ENCODE measurements around the gene NPM1.

NPM1 gene, protein sequence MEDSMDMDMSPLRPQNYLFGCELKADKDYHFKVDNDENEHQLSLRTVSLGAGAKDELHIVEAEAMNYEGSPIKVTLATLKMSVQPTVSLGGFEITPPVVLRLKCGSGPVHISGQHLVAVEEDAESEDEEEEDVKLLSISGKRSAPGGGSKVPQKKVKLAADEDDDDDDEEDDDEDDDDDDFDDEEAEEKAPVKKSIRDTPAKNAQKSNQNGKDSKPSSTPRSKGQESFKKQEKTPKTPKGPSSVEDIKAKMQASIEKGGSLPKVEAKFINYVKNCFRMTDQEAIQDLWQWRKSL

DNA sequence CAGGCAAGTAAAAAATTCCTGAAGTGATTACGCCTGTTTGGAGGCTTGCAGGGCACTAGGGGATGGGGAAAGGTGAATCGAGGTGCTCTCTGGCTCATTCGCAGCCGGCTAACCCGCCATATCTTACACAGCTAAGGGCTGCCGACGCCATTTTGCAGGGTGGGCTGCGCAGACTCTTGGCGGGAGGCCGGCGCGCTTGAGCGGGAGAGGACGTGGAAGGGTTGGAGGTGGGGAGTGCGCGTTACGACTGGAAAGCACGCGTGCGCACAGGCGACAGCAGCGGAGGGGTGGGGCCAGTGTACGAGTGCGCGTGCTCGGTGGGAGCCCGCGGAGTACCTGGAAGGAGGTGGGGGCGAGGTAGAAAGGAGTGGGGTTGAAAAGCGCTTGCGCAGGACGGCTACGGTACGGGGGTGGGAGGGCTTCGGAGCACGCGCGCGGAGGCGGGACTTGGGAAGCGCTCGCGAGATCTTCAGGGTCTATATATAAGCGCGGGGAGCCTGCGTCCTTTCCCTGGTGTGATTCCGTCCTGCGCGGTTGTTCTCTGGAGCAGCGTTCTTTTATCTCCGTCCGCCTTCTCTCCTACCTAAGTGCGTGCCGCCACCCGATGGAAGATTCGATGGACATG lies at the start of gene NPM1:
Gene NPM1, plus strand, starts transcription at position 505 of the 625 bp plus-strand sequence. Its CDS starts 100 bp downstream, at position 605.
- DNase-seq (ENCODE audit: low spot score): peak; percentile 96
- Histone ChIP-seq H3K4me3 (peak within 1 kb of the TSS; percentile 93), H3K27ac (peak within 1 kb of the TSS; percentile 89 to 93)
- TF ChIP-seq, protein P1, sequence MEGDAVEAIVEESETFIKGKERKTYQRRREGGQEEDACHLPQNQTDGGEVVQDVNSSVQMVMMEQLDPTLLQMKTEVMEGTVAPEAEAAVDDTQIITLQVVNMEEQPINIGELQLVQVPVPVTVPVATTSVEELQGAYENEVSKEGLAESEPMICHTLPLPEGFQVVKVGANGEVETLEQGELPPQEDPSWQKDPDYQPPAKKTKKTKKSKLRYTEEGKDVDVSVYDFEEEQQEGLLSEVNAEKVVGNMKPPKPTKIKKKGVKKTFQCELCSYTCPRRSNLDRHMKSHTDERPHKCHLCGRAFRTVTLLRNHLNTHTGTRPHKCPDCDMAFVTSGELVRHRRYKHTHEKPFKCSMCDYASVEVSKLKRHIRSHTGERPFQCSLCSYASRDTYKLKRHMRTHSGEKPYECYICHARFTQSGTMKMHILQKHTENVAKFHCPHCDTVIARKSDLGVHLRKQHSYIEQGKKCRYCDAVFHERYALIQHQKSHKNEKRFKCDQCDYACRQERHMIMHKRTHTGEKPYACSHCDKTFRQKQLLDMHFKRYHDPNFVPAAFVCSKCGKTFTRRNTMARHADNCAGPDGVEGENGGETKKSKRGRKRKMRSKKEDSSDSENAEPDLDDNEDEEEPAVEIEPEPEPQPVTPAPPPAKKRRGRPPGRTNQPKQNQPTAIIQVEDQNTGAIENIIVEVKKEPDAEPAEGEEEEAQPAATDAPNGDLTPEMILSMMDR (IDR thresholded peaks at IDR 0.05): no peak

DNA sequence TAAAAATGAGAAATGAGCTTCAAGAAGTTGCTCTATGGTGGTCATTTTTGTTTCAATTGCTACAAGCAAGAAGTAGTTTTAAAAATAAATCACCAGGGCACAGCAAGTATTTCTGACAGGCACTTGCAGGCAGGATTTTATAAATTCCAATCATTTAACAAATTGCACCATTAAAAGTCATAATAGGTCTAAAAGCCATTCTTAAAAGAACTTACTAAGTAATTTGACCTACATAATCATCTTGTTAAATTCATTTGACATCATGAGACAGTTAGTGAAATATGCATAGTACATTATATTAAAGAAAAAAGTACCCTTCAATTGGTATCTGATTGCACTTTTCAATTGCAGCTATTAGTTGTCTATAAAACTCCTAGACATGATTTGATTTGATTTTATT lies 47.6 kb upstream of the NPM1 start:
- TF ChIP-seq, protein P1 (IDR thresholded peaks at IDR 0.05): no peak
- Histone ChIP-seq H3K27ac (no peak overlapping the region), H3K4me3 (no peak overlapping the region)
- no peak for DNase-seq (ENCODE audit: low spot score)

GRCh38 chr5:171340491-171340890 lies 47.2 kb upstream of the NPM1 start:
- TF ChIP-seq, protein P1 (IDR thresholded peaks at IDR 0.05): no peak
- no peak overlapping the region for H3K4me3 ChIP-seq
- DNase-seq (ENCODE audit: low spot score): no peak
- H3K27ac ChIP-seq: no peak overlapping the region

DNA sequence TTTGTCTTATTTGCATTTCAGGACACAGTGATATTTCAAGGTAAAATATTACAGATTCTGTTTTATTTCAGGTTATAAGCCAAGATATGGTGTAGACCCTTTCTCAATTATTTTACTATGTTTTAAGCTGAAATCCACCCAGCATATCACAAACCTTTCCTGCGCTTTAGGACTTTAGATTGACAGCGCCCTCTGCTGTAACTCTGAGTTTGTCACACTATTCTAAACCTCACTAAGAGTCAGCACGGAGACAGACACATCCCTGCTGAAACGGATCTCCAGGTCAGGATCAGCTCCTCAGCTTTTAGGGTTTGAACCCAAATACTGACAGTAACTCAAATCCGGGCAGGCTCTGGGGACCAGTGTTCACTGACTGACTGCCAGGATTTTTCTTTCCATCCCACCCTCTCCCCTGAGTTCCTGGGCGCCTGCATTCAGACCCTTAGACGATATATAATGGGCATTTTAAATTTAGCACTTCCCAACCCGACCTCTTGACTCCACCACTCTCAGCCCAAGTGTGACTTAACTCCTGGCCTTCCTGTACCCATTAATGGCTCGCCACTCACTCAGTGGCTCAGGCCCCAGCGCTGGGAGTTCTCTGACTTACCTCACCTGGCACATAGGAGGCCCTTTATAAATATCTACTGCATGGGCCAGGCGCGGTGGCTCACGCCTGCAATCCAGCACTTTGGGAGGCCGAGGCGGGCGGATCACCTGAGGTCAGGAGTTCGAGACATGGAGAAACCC lies 45.1 kb upstream of the NPM1 start:
- H3K27ac ChIP-seq: no peak overlapping the region
- H3K4me3 ChIP-seq: no peak overlapping the region
- TF ChIP-seq, protein P1 (IDR thresholded peaks at IDR 0.05): no peak
- no peak for DNase-seq (ENCODE audit: low spot score)

GRCh38 chr5:171344936-171345608 lies 42.6 kb upstream of the NPM1 start:
- DNase-seq (ENCODE audit: low spot score): no peak
- no peak overlapping the region for H3K4me3 ChIP-seq
- TF ChIP-seq, protein P1 (IDR thresholded peaks at IDR 0.05): no peak
- no peak overlapping the region for H3K27ac ChIP-seq

GRCh38 chr5:171351536-171352073 lies 36.0 kb upstream of the NPM1 start:
- Histone ChIP-seq H3K27ac (no peak overlapping the region), H3K4me3 (no peak overlapping the region)
- TF ChIP-seq, protein P1 (IDR thresholded peaks at IDR 0.05): no peak
- DNase-seq (ENCODE audit: low spot score): no peak
